AML-193 (cell line): ENCODE results near the gene LBHD2.
A peak's percentile ranks its signal among the peaks of the same experiment; 100 is the strongest.

ENCODE experiments used
- DNase-seq, 2 experiments: peaks; one replicate each; lab custom pipeline; 2025; lab: John Stamatoyannopoulos, UW

LBHD2 gene

GRCh38 chr14:103091041-103091882 lies 7.3 kb downstream of the LBHD2 start:
- DNase-seq, result peak; percentile 39 to 45

GRCh38 chr14:103091883-103092222 lies 7.8 kb downstream of the LBHD2 start:
- DNase-seq, result no peak

DNA sequence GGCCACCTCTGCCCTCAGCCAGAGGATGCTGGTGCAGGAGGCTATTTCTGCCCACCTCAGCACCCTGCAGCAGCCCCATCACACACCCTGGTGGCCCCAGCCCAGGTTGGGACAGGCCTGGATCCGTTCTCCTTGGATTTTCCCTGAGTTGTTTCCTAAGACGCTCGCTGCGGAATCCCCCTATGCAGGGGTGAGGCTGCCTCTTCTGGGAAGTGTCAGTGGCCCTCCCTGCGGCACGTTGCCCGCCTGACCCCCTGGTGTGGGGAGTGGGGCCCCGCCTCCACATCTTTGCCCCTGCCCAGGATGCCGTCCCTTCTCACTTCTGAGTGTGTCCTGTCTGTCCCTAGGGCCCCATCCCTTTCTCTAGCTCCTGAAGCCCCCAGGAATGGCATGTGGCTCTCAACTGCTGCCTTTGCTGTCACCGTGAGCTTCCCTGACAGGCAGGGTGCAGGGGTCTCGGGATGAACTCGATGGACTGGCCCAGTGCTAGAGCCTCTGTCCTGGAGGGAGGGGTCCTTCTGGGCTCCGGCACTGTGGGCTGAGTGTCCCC lies 9.9 kb downstream of the LBHD2 start:
- DNase-seq, result no peak

GRCh38 chr14:103094406-103095209 lies 10.6 kb downstream of the LBHD2 start, which contains the start of gene EXOC3L4:
Gene EXOC3L4 (plus strand): TSS chr14:103094725. CDS start chr14:103100220, 5,495 bp downstream.
- no peak for DNase-seq

DNA sequence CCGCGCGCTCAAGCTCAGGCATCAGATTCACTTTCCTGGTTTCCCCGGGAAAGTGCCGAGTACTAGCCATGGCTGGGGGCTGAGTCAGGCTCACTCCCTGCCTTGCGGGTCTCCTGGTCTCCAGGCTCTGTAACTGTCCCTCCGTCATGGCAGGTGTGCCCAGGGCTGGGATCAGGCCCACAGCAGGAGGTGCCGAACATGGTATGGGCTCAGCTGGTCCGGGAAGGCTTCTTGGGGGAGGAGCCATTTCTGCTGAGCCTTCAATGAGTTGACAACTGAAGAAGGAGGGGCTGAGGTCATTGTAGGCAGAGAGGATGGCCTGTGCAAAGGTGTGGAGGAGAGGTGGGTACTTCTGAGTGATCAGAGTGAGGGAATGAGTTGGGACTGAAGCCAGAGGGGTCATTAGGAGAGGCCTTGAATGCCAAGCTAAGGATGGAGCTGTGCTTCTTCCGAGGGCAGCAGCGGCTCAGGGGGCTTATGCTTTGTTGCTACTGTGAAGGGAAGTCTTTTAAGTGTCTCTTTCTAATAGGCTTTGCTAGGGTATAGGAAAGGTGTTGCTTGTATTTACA lies 11.3 kb downstream of the LBHD2 start:
- DNase-seq, result no peak

DNA sequence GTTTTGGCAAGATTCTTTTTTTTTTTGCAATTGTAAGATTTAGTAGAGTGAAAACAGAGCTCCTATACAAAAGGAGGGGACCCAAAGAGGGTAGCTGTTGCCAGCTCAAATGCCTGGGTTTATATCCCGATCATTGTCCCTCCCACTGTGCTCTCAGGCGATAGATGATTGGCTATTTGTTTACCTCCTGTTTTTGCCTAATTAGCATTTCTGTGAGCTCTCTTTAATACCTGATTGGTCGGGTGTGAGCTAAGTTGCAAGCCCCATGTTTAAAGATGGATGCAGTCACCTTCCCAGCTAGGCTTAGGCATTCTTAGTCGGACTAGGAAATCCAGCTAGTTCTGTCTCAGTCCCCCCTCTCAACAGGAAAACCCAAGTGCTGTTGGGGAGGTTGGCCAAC lies 12.4 kb downstream of the LBHD2 start:
- no peak for DNase-seq

DNA sequence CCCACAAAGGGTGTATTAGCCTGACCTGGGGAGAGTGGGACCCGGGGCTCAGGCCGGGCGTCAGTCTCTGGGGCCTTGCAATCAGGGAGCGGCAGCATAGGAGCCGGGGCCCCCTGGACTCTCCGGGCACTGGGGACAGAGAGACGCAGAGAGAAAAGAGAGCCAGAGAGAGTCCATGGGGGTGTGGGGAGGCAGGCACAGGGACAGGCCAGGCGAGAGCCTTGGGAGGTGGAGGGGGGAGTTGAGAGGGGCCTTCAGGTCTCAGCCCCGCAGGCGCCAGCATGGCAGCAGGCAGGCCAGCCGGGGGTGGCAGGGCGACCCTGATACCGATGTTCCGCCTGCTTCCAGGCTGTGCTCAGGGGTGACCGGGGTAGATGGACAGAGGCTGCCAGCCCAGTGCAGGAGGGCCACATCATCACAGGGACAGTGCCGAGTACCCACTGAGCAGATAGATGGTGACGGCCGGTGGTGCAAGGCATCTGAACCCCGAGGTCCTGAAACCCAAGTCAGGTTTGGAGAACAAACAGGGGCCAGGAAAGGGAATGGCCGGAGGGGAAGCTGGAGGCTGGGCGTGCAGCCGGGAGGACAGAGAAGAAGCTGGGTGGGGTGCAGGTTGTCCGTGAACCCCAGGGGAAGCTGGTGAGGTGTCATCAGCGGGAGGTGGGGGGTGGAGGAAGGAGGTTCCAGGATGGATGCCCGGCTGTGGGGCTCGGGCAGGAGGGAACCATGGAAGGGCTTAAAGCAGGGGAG lies 13.4 kb downstream of the LBHD2 start:
- no peak for DNase-seq

DNA sequence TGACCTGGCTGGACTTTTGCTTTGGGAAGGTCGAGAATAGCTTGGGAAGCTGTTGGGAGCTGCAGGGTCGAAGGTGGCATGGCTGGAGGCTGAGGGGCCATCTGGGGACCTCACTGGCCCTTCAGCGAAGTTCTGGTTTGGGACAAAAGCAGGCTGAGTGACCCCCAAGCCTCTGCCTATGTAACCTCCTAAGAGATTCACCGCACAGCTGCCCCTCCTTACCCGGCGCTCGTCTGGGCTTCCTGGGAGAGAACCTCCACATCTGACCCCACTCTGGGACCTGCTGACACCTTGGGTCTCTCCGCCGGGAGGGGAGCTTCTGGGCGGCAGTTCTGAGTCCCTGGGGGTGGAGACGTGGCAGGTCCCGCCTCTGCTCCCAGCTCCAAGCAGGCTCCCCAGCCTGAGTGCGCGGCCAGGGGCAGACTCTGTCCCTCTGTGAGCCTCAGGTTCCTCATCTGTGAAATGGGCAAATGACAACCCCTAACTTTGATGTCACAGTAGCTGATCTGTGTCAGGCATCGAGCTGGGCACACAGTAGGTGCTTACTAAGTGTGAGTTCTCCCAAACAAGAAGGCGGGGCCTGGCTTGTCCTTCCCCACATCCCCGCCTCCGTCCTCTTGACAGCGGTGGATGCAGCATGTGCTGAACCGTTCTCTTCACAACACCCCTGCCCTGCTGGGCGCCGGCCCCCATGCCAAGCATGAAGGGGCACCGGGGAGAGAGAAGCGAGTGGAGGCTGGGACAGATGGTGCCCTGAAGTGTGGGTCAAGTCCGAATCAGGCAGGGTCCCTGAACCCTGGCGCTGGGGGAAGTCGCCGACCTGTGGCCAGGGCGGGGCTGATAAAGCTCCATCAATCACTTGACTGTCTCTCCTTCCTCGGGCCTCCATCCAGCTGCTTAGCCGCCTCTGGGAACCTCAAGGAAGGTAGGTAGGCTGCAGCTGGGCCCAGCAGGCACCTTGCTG lies 14.3 kb downstream of the LBHD2 start:
- no peak for DNase-seq

GRCh38 chr14:103099081-103099732 lies 15.2 kb downstream of the LBHD2 start:
- DNase-seq, result no peak

DNA sequence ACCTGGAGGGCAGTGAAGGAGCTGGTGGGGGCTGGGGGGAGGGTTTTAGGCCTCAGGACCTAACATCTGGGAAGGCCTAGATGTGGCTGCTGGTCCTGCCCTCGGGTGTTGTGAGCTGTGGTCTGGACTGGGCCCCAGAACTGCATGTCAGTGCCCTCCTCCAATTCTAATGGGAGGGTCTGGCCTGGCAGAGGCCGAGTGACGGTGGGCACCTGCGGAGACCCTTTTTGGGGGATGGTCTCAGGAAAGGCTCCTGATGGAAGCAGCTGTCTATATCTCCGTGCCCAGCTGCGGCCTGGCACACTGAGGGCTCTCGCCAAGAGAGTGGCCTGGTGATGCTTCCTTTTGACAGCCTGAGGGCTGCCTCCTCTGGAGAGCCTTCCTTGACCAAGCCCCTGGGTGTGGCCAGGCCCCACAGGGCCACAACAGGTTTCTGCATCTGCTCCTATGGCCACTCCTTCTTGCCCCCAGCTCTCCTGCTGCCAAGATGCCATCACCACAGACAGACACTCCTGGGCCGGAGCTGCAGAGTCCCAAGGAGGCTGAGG lies 15.8 kb downstream of the LBHD2 start:
- DNase-seq, result no peak

DNA sequence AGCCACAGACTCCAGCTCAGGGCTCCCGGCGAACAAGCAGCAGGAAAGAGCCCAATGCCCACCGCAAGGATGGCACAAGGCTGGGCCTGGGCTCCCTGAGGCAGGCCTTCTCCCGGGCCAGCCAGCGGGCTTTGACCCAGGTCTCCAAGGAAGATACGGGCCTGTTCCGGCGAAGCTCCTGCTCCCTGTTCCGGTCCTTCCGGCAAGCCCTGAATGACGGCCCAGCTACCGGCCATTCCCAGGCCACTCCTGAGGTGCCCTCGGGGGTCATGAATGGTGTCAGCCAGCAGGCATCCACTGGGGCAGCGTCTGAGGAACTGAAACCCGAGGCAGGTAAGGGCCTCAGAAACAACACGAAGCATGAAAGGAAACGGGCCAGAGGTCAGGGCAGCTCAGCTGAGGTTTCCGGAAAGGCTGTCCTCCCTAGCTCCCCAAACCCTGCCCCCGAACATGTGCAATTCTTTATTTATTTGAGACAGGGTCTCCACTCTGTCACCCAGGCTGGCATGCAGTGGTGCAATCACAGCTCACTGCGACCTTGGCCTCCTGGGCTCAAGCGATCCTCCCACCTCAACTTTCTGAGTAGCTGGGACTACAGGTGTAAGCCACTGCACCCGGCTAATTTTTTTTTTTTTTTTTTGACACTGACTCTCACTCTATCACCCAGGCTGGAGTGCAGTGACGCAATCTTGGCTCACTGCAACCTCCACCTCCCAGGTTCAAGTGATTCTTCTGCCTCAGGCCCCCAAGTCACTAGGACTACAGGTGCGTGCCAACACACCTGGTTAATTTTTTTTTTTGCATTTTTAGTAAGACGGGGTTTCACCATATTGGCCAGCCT lies 16.5 kb downstream of the LBHD2 start:
- no peak for DNase-seq

DNA sequence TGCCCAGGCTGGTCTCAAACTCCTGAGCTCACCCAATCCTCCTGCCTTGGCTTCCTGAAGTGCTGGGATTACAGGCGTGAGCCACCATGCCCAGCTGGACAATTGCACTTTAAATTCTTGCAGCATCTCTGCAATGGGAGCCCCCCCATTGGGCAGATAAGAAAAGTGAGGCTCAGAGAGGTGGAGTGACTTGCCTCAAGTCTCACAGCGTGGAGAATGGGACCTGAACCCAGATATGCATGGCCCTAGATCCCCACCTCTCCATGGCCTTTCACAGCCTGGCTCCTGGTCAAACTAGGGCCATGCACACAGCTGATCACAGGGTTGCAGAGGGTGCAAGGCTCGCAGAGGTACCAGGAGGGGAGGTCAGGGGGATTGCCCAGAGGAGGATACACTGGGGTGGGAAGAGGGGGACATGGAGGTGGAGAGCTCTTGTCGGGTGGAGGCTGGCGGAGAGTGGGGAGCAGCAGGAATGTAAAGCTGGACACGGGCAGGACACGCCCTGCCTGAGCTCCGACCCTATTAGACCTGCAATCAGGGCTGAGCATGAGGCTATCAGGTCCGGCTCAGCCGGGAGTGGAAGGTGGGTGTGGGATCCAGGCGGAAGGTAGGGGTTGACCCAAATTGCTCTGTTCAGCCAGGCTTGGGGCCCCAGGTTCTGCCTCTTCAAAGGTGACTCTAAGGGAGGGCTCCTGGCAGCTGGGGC lies 17.4 kb downstream of the LBHD2 start:
- DNase-seq, result no peak

DNA sequence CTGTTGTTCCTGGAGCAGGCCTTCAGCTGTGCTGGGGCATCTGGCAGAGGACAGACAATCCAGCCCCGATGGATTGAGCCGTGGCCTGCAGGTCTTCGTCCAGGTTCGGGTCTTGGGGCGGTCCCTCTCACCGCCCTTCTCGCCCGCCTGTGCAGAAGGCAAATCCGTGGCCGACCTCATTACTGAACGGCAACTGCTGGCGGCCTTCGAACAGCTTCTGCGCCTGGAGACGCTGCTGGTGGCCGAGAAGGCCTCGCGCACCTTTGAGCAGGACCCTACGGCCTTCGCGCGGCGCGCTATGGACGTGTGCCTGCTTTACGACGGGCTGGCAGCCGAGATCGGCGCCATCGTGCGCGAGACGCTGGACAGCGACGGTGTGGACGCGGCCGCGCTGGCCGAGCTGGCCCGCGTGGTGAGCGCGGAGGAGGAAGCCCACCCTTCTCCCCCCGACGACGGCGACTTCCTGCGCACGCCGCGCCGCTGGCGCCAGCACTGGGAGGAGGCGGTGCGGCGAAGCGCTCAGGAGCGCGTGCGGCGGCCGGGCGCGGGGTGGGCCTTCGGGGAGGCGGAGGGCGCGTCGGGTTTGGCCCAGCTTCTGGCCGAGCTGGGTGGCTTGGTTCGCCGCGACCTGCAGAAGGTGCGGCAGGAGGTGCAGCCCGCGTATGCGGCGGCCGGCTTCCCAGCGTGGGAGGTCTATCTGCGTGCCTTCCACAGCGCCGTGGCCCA lies 18.1 kb downstream of the LBHD2 start:
- DNase-seq, result no peak

DNA sequence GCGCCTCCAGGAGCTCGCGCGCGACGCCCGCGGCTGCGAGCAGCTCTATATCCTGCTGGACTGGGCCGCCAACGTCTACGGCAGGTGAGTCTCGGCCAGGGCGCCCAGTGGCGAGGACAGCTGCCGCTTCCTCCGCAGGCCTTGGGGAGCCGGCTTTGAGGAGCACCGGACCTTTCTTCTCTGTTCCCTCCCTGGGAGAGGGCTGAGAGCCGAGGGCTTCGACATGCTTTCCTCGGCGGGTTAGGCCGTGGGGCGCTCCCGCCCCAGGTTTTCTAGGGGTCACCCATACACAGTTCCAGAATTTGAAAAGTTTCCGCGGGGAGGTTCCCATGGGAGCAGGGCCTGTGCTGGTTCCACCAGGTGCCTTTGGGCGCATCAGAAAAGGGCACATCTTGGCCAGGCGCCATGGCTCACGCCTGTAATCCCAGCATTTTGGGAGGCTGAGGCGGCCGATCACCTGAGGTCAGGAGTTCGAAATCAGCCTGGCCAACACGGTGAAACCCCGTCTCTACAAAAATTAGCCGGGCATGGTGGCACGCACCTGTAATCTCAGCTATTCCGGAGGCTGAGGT lies 18.8 kb downstream of the LBHD2 start:
- DNase-seq, result no peak

- DNase-seq, result no peak
Observed at GRCh38 chr14:103103461-103104388, 19.7 kb downstream of the LBHD2 start.

DNA sequence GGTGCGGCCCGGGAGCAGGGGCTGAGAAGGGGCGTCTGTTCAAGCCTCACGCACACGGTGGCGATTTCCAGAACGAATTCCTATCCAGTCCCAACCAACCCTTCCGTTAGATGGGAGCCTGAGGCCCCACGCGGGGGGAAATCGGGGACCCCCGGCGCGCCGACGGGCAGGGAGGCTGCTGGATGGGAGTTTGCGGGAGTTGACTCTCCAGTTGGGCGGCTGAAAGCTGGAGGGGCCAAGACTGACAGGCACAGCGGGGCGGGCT lies 20.3 kb downstream of the LBHD2 start:
- DNase-seq, result no peak
